D721Med (cell line): ENCODE measurements around the gene FXYD4.

ENCODE experiments used
- DNase-seq: peaks from one replicate; pipeline ENCODE4 v3.0.0; 2011; ENCODE audit warnings: low spot score; ENCODE audit not compliant: insufficient read length
- FAIRE-seq: peaks from 2 replicates; lab custom pipeline; 2011; peaks lifted over from hg19 to GRCh38; lab: Jason Lieb, UNC
- TF ChIP-seq, protein P1 (sequence below): IDR thresholded peaks from 2 replicates; pipeline ENCODE4 v1.5.1; 2012; ENCODE audit warnings: mild to moderate bottlenecking, control low read depth; ENCODE audit not compliant: insufficient read depth; ENCODE audit errors: missing control alignments

The FXYD4 gene

GRCh38 chr10:43340619-43341018 lies 30.8 kb upstream of the FXYD4 start:
- DNase-seq (no peak), FAIRE-seq (no peak)
- TF ChIP-seq, protein P1, sequence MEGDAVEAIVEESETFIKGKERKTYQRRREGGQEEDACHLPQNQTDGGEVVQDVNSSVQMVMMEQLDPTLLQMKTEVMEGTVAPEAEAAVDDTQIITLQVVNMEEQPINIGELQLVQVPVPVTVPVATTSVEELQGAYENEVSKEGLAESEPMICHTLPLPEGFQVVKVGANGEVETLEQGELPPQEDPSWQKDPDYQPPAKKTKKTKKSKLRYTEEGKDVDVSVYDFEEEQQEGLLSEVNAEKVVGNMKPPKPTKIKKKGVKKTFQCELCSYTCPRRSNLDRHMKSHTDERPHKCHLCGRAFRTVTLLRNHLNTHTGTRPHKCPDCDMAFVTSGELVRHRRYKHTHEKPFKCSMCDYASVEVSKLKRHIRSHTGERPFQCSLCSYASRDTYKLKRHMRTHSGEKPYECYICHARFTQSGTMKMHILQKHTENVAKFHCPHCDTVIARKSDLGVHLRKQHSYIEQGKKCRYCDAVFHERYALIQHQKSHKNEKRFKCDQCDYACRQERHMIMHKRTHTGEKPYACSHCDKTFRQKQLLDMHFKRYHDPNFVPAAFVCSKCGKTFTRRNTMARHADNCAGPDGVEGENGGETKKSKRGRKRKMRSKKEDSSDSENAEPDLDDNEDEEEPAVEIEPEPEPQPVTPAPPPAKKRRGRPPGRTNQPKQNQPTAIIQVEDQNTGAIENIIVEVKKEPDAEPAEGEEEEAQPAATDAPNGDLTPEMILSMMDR, result no peak

GRCh38 chr10:43341450-43341849 lies 30.0 kb upstream of the FXYD4 start:
- FAIRE-seq (no peak), DNase-seq (no peak)
- TF ChIP-seq, protein P1, result no peak

DNA sequence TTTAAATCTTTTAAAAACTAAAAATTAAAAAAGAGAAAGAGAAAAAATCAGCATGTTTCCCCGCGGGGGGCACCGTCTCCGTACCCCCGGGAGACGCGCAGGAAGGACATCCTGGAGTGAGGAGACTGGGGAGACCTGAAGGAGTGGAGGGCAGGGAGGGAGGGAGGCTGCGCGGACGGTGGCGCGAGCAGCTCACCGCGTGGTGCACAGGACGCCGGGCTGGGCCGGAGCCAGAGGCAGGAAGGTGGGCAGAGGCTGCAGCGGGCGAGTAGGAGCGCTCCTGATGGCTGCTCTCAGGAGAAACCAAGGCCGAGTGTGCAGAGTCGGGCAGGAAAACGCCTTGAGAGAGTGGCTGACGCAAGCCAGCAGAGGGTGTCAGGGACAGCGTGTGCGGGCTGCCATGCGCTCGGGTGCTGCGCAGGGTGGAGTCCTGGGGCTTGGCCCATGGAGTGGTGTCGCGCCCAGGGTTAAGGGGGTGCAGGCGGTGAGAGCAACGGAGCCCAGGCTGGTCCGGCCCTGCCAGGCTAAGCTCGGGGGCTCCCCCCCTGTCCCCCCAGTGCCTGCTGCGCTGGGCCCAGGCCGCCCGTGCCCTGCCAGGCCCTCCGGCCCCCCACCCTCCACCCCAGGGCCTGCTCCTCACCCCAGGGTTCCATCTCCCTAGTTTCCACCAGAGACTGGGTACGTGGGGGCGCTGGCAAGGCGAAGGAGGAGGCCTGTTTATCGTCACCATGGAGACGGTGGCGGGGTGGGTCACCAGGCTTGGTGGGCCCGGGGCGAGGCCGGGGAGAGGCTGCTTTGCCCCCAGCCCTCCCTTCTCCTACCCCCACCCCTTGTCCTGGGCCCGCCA lies 28.9 kb upstream of the FXYD4 start:
- FAIRE-seq (no peak), DNase-seq (no peak)
- TF ChIP-seq, protein P1, result no peak

DNA sequence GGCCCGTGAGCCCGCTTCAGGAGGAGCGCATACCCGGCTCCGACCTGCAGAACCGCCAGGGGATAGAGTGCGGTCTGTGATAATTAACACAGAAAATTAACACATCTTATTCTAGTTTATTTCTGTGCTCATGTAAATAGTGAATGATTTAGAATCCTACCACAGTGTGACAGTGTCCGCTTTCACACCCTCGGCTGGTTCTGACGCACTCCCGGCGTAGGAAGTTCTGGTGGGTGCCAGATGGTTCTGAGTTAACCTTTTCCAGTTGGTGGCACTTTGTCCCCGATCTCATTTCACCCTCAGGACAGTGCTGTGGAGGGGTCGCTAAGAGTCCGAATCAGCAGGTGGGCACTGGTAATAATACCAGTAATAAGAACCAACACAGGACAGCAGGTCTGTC lies 28.3 kb upstream of the FXYD4 start:
- DNase-seq (no peak), FAIRE-seq (no peak)
- TF ChIP-seq, protein P1, result no peak

DNA sequence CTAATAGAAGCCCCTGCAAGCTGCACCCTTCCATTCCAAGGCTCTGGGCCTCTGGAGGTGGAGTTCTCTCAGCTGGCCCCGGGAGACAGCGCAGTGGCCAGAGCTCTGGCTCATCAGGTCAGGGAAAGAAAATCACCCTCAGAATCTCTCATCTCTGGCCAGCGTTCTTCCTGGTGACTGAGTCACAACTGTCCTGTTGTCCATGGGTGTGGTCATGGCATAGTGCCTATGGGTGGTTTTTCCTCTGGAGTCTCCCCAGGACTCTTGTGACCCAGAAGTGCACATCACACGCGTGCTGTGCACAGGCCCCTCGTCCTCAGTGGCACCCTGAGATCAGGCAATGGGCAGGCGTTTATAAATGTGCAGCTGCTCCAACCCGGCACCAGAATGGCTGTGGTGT lies 27.4 kb upstream of the FXYD4 start:
- TF ChIP-seq, protein P1, result no peak
- DNase-seq, result no peak
- no peak for FAIRE-seq

DNA sequence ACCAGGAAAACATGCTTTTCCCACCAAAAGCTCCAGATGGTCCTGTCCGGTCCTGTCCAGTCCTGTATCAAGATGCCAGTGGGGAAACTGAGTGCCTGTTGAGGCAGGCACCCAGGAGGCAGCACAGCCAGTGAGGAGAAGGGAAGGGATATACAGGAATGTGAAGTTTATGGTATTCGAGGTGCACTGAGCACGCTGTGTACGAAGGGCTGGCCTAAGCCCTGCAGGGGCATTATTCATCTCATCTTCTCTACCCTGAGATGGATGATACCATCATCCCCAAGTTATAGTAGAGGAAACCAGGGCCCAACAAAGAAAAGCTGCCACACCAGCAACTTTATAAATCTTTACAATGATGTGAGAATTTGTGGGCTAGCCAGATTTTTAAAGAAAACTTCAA lies 23.4 kb upstream of the FXYD4 start:
- no peak for DNase-seq
- no peak for FAIRE-seq
- TF ChIP-seq, protein P1, result no peak
